Tibial nerve (tissue), 4 donors: ENCODE results near the gene RAB42. TPM values are rescaled to one million over a fixed set of nuclear protein-coding genes. Genes with fewer than 3 reads are reported as not detected.

Experiments
- DNase-seq, 2 donors: peaks; one replicate each; pipeline ENCODE4 v3.0.0-alpha.2; 2019; ENCODE audit warnings: low spot score in 2 of 2
- H3K27ac ChIP-seq, 4 donors: fragments of 200-600 bp; sonication (generic) in 3 of 4; one replicate each; pipeline ENCODE4 v1.5.1; 2017 to 2019; ENCODE audit warnings: mild to moderate bottlenecking in 1 of 4
- H3K27me3 ChIP-seq, 2 donors: fragments of 200-600 bp; sonication (generic) in 1 of 2; one replicate each; pipeline versions ENCODE4 v1.5.1 to v1.6.0; 2017 to 2019
- H3K36me3 ChIP-seq, 3 donors: fragments of 200-600 bp; sonication (generic); one replicate each; pipeline ENCODE4 v1.5.1; 2018 to 2019
- H3K4me1 ChIP-seq, 4 donors: fragments of 200-600 bp; sonication (generic) in 3 of 4; one replicate each; pipeline ENCODE4 v1.5.1; 2017 to 2019
- H3K4me3 ChIP-seq, 4 donors: fragments of 200-600 bp; sonication (generic) in 3 of 4; one replicate each; pipeline ENCODE4 v1.5.1; 2017 to 2019; ENCODE audit warnings: mild to moderate bottlenecking in 1 of 4, moderate library complexity in 1 of 4
- H3K9me3 ChIP-seq, 4 donors: fragments of 200-600 bp; sonication (generic) in 3 of 4; one replicate each; pipeline ENCODE4 v1.5.1; 2017 to 2019
- EP300 ChIP-seq, 2 donors: sonication (generic); formaldehyde crosslinking; IDR thresholded peaks; one replicate each; pipeline ENCODE4 v1.6.1; 2017; ENCODE audit warnings: antibody characterized with exemption in 2 of 2, mild to moderate bottlenecking in 1 of 2
- POLR2A ChIP-seq, 2 donors: fragments of 450-650 bp; IDR thresholded peaks; one replicate each; pipeline ENCODE4 v1.6.1; 2017; ENCODE audit warnings: antibody characterized with exemption in 2 of 2, mild to moderate bottlenecking in 2 of 2, moderate library complexity in 2 of 2
- WGBS, 2 donors: methylation state at CpG; one replicate each; pipeline ENCODE4 v1.1.5; 2018; 5-methylcytosine and 5-hydroxymethylcytosine counted together
- total RNA-seq, 4 donors: library from RNA; depleted of rRNA; stranded (reverse); fragments of >200 nt; gene quantifications; one replicate each; pipeline ENCODE4 v1.1.0, GENCODE V29; 2016
- TF ChIP-seq, protein P1 (sequence below), 5 experiments: fragments of 200-600 bp in 3 of 5; fragments of 450-650 bp in 2 of 5; sonication (generic) in 3 of 5; IDR thresholded peaks; one replicate each; pipeline ENCODE4 v1.5.1; 2016 to 2019; ENCODE audit warnings: antibody characterized with exemption in 5 of 5, mild to moderate bottlenecking in 3 of 5, moderate library complexity in 2 of 5

The RAB42 gene
- total RNA-seq, 4 donors from 2014 or later: 0.87 to 8.7 (median 1.6) TPM

DNA sequence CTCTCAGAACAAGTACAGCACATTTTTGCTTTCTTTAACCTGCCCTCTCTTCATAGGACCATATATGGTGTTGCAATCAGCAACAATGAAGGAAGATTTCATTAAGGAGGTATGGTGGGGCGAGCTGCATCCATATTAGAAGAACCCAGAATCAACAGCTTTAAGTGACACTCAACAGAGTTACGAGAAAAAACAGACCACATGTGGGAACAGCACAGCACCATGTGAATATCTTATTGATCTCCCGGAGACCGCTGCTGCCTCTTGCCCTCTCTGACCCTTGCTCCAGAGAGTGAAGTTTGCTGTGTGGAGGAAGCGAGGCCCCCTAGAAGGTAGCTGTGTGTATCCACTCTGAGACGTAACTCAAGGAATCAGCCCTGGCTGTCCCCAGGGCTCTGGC, 12.9 kb downstream of the RAB42 start:
- no peak overlapping the region for H3K27ac ChIP-seq
- H3K9me3 ChIP-seq: no peaks in the 10 kb centered on the region
- H3K4me1 ChIP-seq: peaks cover 0 to 19% (median 0%) of the 10 kb centered on the region in 4 donors
- whole genome bisulfite sequencing, 2 donors: 72 to 81% methylated on average over 6 of the region's 6 CpGs
- TF ChIP-seq, protein P1, sequence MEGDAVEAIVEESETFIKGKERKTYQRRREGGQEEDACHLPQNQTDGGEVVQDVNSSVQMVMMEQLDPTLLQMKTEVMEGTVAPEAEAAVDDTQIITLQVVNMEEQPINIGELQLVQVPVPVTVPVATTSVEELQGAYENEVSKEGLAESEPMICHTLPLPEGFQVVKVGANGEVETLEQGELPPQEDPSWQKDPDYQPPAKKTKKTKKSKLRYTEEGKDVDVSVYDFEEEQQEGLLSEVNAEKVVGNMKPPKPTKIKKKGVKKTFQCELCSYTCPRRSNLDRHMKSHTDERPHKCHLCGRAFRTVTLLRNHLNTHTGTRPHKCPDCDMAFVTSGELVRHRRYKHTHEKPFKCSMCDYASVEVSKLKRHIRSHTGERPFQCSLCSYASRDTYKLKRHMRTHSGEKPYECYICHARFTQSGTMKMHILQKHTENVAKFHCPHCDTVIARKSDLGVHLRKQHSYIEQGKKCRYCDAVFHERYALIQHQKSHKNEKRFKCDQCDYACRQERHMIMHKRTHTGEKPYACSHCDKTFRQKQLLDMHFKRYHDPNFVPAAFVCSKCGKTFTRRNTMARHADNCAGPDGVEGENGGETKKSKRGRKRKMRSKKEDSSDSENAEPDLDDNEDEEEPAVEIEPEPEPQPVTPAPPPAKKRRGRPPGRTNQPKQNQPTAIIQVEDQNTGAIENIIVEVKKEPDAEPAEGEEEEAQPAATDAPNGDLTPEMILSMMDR (IDR thresholded peaks at IDR 0.05): no peak
- TF ChIP-seq POLR2A (IDR thresholded peaks at IDR 0.05): no peak
- TF ChIP-seq EP300 (IDR thresholded peaks at IDR 0.05): no peak
- H3K4me3 ChIP-seq: no peak overlapping the region
- H3K36me3 ChIP-seq: peaks cover 2 to 91% (median 23%) of the 10 kb centered on the region in 3 donors
- no peaks in the 10 kb centered on the region for H3K27me3 ChIP-seq
- no peak for DNase-seq

- Histone ChIP-seq H3K27ac (no peak overlapping the region), H3K27me3 (no peaks in the 10 kb centered on the region)
- DNase-seq: no peak
Observed at GRCh38 chr1:28606771-28607170, 14.7 kb downstream of the RAB42 start.

GRCh38 chr1:28613175-28613574, 21.1 kb downstream of the RAB42 start:
- no peak for TF ChIP-seq EP300 (IDR thresholded peaks at IDR 0.05)
- TF ChIP-seq, protein P1 (IDR thresholded peaks at IDR 0.05): no peak
- no peak for TF ChIP-seq POLR2A (IDR thresholded peaks at IDR 0.05)
- no peaks in the 10 kb centered on the region for H3K27me3 ChIP-seq

More at GRCh38 chr1:28606771-28607170, 14.7 kb downstream of the RAB42 start:
- no peak overlapping the region for H3K4me3 ChIP-seq
- TF ChIP-seq EP300 (IDR thresholded peaks at IDR 0.05): no peak
- TF ChIP-seq POLR2A (IDR thresholded peaks at IDR 0.05): no peak
- H3K36me3 ChIP-seq: peaks cover 2 to 91% (median 16%) of the 10 kb centered on the region in 3 donors
- no peaks in the 10 kb centered on the region for H3K9me3 ChIP-seq
- peaks cover 0 to 13% (median 0%) of the 10 kb centered on the region in 4 donors for H3K4me1 ChIP-seq
- 88 to 96% methylated on average over 2 of the region's 2 CpGs for WGBS, 2 donors

GRCh38 chr1:28631713-28632112, 39.6 kb downstream of the RAB42 start:
- Histone ChIP-seq H3K9me3 (no peaks in the 10 kb centered on the region), H3K36me3 (peaks cover 0 to 4% (median 0%) of the 10 kb centered on the region in 3 donors), H3K4me3 (no peak overlapping the region), H3K27ac (no peak overlapping the region), H3K4me1 (no peaks in the 10 kb centered on the region), H3K27me3 (no peaks in the 10 kb centered on the region)
- TF ChIP-seq POLR2A (IDR thresholded peaks at IDR 0.05): no peak
- TF ChIP-seq, protein P1 (IDR thresholded peaks at IDR 0.05): no peak
- no peak for TF ChIP-seq EP300 (IDR thresholded peaks at IDR 0.05)
- WGBS, 2 donors: 89 to 97% methylated on average over 1 of the region's 1 CpG
- DNase-seq: no peak

More at GRCh38 chr1:28613175-28613574, 21.1 kb downstream of the RAB42 start:
- no peaks in the 10 kb centered on the region for H3K4me1 ChIP-seq
- DNase-seq: no peak
- H3K9me3 ChIP-seq: no peaks in the 10 kb centered on the region
- 93% methylated on average over 5 of the region's 5 CpGs for WGBS, 2 donors
- H3K4me3 ChIP-seq: no peak overlapping the region
- H3K36me3 ChIP-seq: peaks cover 0 to 97% (median 2%) of the 10 kb centered on the region in 3 donors
- no peak overlapping the region for H3K27ac ChIP-seq

DNA sequence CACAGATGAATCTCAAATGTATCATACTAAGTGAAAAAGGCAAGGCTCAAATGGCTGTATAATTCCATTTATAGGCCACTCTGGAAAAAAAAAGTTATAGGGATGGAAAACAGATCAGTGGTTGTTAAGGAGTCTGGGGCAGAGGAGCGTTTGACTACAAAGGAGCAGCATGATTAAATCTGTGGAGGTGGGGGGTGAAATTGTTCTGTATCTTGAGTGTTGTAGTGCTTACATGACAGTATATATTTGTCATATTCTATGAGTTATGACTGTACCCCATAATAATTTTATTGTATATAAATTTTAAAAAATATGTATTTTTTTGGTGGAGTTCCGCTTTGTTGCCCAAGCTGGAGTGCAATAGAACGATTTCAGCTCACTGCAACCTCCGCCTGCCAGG, 40.5 kb downstream of the RAB42 start:
- Histone ChIP-seq H3K36me3 (peaks cover 0 to 4% (median 0%) of the 10 kb centered on the region in 3 donors), H3K9me3 (no peaks in the 10 kb centered on the region), H3K27ac (no peak overlapping the region), H3K4me3 (no peak overlapping the region), H3K27me3 (no peaks in the 10 kb centered on the region), H3K4me1 (no peaks in the 10 kb centered on the region)
- TF ChIP-seq EP300 (IDR thresholded peaks at IDR 0.05) (no peak), POLR2A (IDR thresholded peaks at IDR 0.05) (no peak)
- TF ChIP-seq, protein P1 (IDR thresholded peaks at IDR 0.05): no peak
- 90 to 95% methylated on average over 4 of the region's 4 CpGs for WGBS, 2 donors
- DNase-seq: no peak
